HG03378 (cell line): ENCODE data around the gene FAM89B.
A peak's percentile ranks its signal among the peaks of the same experiment; 100 is the strongest.
"Not testable (repeated sequence)": the region's sequence is repeated elsewhere in the genome, so short reads cannot be mapped to it uniquely, and the experiment has no call there.

Experiments used
- ATAC-seq: cut with Tn5 transposase; IDR thresholded peaks from one replicate; pipeline ENCODE4 v1.9.1; 2021; ENCODE audit warnings: mild to moderate bottlenecking, moderate library complexity; ENCODE audit not compliant: unreplicated experiment

Gene FAM89B

DNA sequence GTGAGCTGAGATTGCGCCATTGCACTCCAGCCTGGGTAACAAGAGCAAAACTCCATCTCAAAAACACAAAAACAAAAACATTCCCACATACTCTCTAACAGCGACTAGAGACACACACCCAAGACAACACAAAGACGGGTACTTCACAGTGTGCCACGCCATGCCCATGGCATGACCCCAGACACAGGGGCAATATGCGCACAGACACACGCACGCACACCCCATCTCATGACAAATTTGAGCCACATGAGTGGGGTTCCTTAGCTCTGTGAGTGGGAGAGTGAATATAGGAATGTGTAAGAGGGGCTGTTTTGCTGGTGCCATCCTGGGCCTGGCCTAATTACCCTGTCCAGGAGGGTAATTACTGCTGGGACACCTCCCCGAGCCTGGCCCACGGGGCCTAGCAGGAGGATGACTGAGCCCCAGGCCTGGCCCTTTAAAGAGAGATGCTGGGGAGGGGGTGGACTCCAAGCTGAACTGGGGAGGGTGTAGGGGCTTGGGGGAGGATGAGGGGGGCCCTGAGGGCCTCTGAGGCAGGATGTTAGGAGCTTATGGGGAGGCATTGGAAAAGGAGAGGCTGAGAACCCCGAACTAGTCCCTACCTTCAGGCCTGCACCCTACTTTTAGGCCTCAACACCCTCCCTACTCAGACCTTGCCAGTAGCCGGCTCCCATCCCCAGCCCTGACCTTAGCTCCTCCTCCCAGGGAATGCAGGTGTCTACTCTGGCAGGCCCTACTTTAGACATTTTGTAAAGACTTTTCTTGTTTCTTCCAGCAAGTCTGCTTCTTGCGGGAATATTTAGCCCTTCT is 15.7 kb upstream of the FAM89B start:
- ATAC-seq = no peak

DNA sequence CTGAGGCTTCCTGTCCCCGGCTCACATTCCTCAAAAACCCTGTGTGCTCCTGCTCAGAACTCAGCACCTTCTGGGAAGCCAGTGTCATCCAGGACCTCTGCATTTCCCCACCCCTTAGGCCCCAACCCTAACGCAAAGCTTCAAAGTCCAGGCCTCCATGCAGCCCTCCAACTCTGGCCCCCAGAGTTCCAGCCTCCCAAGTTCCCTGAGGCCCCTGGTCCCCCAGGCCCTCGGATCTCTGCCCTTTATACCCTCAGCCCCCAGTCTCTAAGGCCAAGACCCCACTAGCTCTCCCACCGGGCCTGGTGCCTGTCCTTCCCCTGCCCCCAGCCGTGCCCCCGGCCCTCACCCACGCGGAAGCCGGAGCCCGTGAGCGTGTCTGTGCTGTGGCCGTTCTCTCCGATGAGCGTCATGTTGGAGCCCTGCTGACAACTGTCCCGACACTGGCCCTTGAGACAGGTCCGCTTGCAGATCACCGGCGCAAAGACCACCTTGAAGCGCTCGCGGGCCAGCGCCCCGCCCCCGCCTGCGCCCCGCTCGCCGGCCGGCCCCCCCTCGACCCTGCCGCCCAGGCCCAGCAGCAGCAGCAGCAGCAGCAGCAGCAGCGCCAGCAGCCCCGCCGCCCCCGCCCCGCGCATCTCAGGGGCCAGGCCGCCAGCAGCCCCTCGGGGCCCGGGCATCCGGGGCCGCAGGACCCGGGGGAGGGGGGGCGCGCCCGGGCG is 14.9 kb upstream of the FAM89B start:
- ATAC-seq = no peak

DNA sequence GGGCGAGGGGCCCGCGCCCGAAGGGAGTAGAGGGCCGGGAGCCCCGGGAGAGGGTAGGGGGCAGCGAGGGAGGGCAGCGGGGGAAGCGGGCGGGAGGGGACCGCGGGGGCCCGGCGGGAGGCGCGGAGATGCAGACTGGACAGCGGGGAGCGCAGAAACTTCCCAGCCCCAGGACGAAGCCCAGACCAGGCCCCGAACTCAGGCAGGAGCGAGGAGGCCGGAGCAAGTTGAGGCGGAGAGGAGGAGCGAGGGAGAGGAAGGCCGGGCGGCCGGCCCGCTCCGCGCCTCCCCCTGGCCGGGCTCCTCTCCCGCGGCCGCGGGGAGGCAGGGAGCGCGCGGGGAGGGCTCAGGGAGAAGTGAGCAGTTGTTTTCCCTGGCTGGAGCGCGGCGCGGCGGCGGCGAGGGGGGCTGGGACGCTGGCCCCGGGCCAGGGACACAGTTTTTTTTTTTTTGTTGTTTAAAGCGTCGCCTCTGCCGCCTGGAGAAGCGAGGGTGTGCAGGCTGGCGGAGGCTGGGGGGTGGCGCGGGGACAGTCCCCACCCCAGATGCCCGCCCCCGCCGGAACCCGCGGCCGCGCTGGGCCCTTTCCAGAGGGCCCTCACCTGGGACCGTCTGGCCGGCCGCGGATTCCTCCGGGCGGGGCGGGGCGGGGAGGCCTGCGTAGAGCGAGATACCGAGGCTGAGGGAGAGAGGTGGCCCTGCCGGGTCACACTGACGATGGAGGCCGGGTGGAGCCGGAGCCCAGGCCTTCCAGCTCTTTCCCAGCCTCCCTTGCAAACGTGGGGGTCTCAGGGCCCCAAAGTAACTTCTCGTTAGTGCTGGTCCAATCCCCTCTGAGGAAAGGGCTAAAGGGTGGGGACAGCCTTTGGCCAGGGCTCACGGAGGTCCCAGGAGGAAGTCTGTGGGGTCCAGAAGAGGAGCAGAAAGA is 14.1 kb upstream of the FAM89B start, which contains the start of gene LTBP3:
TSS of gene LTBP3 (minus strand) at position 358 of the 928 bp plus-strand sequence. CDS start 400 bp downstream, outside the sequence.
- no peak for ATAC-seq

DNA sequence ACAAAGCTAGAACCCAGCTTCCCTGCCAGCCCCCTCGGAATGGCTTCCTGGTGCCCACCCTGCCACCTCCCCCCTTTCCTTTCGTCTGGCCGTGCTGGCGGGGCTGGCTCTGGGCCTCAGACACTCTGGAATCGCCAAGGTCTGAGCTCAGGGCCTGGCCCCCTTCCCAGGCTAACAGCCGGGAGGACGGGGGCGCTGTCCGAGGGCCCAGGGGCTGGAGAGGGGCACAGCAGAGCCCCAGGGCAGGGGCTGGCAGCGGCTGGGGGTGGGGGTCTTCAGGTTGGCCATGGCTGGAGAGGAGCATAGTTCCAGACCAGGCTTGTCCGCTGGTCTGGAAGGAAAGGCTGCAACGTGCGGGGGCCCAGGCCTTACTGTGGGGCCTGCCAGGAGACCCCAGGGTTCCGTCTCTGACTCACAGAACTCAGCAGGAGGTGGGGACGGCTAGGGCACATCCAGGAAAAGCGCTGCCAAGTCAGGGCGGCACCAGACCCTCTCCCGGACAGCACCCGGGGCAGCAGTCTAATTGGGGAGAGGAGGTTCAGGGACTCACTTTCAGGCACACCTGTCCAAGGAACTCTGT is 13.3 kb upstream of the FAM89B start:
- ATAC-seq = no peak

DNA sequence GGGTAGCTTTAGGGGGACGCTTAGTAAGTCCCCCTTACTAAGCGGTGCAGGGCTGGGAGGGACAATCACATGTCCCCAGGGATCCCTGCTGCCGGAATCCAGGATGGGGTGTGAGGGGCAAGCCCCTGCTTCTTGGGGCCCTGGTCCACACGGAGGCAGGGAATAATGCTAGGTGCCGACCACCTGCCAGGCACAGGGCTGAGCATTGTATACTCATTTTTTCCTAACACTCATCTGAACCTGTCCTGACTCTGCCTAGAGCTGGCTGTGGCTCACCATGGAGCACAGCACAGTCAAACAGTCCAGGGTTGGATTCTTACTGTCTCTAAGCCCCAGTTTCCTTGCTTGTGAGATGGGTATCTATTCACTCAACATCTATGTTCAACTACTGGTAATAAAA is 12.8 kb upstream of the FAM89B start:
- no peak for ATAC-seq

DNA sequence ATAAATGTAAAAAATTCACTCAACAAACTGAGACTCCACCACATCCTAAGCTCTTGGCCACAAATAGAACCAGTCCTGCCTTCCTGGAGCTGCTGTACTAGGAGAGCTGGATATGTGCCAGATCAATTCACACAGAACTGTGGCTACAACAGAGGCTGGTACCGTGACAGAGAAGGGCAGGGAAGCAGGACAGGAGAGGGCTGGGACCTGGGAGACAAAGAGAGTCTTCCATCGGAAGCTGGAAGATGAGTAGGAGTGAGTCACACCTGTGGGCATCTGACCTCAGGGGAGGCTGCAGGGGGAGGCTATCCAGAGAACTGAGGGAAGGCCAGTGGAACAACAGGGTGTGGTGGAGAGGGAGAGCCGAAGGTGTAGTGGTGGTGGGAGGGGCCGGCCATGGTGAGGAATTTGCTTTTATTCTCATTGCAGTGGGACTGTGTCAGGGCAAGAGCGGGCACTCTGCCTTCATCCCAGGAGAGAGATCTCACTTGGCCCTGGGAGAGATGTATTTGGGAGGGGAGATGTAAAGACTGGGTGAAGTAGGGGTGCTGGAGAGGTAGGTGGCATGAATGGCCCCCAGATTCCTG is 12.3 kb upstream of the FAM89B start:
- ATAC-seq = no peak

DNA sequence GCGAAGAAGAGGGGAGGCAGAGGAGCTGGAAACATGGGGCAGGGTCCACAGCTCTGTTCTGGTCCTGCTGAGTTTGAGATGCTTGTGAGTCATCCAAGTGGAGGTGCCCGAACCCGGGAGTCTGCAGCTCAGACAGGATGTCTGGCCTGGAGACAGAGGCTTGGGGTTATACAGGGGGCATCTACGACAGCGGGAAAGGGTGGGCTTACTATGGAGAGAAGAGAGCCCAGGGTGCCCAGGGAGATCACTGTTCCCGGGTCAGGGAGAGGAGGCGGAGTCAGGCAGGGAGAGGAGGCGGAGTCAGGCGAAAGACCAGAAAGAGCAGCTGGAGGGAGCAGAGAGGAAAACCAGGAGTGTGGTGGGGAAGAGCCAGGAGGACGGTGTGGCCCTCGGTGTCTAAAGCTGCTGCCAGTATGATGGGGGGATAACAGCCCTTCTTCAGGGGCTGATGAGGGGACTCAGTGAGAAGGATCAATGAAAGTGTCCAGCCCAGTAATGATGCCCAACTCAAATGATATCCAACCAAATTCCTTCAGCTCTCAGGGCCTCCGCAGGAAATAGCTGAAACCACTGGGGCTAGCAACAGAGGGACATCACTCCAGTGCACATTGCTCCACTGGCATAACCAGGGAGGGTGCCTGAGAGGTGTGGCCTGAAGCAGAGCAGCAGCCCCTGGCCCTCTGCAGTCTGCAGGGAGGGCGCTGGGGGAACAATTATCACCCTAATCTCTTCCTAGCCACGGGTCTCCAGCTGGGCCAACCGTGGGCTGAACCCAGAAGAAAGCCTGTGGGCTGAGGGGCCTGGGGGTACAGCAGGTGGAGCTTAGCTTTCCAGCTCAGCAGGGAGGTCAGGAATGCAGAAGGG is 11.6 kb upstream of the FAM89B start:
- no peak for ATAC-seq

DNA sequence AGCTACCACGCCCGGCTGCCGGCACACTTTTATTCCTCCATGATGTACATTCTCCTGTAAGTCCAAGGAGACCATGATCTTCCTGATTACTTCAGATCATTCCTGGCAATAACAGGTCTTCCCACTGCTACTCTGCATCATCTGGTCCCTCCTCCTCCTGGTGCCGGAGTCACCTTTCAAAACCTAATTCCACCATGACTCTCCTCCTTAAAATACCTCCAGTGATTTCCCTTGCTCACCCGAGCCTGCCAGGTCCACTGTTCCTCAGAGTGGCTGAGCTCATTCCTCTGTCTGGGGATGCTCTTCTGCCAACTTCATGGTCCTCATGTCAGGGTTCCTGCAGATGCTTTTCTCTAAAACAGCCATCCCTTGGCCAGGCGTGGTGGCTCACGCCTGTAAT is 10.3 kb upstream of the FAM89B start:
- ATAC-seq = no peak

DNA sequence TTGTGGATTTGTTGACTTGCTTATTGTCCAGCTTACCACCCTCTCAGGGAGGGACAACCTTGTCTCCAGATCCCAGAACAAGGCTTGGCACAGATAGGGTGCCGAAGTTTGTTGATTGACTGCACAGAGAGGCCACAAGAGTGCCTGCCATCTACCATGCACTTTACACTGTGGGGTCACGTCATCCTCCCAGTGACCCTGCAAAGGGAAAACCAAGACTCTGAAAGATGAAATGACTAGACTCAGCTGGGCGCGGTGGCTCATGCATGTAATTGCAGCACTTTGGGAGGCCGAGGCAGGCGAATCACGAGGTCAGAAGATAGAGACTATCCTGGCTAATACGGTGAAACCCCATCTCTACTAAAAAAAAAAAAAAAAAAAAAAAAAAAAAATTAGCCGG is 9.6 kb upstream of the FAM89B start:
- no peak for ATAC-seq

DNA sequence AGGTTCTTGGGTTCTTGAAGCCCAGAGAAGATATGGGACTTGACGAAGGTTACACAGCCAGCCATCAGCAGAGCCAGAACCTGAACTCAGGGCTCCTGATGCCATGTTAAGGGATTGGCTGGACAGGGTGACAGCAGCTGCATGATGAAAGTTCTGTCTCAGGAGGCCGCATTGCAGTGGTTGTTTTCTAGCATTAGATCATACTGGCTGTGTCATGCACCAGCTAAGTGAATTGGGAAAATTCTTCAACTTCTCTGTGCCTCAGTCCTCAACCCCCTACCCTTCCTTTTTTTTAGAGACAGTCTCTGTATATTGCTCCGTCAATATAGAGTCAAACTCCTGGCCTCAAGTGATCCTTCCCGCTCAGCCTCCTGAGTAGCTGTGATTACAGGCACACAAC is 8.7 kb upstream of the FAM89B start:
- no peak for ATAC-seq

DNA sequence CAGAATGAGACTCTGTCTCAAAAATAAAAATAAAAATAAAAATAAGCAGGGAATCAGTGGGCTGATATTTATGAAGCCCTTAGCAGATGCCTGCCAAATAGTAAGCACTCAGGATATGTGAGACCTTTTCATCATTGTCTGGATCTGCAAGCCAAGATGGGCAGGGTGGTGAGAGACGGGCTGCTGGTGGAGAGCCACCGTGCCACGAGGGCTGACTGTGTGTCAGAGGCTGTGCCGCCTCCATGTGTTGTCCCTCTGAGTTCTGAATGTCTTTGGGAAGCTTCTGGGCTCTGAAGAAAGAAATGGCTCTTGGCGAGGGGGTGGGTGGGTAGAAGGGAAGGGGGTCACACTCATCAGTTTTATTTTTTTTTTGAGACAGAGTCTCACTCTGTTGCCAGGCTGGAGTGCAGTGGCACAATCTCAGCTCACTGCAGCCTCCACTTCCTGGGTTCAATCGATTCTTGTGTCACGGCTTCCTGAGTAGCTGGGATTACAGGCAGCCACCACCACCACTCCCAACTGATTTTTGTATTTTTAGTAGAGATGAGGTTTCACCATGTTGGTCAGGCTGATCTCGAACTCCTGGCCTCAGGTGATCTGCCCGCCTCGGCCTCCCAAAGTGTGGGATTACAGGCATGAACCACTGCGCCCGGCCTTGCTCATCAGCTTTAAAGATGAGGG is 7.3 kb upstream of the FAM89B start:
- ATAC-seq = not testable (repeated sequence)

DNA sequence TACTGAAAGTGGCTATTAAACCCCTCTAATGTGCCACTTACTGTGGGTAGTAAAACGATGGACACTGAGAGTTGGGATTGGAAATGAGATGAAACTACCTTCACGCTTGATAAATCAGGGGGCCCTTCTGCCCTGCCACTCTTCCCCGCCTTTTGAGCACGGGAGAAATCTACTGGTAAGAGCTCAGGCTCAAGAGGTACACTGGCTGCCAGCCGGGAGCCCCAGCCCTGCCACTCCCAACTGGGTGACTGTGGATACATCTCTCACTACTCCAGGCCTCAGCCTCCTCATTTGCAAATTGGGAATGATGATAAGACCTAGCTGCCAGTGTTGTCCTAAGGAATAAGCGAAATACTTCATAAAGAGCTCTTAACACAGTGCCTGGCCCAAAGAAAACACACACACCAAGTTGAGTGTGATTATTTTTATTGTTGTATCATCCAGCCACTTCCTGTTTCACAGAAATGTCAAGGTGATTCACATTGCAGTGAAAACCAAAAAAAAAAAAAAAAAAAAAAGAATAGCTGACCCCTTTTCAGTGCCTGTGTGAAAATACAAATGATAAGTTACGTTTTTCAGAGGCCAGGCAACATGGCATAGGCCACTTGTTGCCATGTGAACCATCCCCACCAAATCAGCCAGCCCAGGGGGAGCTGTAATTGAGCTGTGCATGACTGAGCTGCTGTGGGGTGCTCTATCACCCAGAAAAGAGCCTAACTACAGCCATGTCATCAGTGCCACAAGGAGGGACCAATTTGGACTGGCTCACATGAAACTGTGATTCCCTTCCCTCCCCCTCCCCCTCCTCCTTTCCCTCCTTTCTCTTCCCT is 6.5 kb upstream of the FAM89B start:
- no peak for ATAC-seq

DNA sequence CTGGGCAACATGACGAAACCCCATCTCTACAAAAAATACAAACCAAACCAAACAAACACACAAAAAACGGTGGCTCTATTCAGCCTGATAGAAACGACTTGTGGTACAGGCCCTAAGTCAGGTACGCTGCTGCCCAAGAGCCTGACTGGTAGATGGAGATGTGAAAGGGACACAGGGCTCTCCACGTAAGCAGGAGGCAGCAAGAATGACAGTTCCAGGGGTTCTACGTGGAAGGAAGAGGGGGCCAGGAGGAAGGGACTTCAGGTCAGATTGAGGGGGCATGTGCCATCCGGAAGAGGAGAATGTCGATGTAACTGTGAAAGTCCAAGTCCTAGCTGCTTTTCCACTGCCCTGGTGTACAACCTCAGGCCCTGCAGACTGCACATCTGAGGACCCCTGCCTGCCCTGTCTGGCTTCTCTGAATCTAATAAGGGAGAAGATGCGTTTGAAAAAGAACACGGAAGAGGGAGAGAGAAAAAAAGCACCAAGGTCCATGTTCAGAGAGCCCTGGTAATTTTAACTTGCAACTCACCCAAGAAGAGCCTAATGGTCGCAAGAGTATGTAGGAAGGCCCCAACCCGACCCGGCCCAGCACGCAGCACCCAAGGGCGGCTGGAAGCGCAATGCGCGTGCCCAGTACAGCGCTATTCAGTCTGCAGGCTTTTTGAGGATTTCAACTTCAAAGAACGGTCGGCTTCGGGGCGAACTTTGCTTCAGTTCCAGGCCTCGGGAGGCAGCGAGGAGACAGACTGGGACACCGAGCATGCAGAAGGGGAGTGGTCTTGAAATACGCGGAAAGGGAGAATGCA is 3.0 kb upstream of the FAM89B start:
- peak; percentile 2 for ATAC-seq

DNA sequence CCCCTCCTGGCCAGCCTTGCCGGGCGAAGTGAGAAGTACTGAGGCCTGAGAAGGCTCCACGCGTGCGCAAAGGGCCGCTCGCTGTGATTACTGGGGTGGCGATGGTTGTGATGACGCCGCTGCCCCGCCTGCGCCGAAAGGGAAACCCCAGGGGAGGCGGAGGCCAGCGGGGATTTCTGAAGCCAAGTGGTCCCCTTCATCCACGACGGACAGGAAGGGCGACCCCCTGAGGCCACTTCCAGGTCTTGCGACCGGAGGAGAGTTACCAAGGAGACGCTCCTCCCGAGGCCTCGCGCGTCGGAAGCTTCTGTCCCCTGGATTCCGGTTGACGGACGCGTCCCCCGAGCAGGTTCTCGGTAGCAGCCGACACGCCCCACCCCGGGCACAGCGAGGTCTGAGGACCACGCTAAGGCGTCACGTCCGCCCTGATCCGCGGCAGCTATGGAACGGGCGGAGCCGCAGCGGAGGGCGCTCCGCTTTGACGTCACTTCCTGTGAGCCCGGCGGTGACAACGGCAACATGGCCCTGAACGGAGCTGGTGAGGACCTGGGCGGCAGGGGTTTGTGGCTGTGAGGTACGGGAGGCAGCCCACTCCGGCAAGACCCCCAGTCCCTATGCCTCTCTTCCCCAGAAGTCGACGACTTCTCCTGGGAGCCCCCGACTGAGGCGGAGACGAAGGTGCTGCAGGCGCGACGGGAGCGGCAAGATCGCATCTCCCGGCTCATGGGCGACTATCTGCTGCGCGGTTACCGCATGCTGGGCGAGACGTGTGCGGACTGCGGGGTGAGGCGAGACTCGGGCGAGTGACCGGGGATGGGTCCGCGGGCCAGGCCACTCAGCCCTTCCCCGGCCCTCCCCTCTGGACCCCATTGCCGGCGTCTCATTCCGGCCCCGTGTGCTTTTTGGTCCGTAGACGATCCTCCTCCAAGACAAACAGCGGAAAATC is 2.1 kb upstream of the FAM89B start, which contains the start of gene ZNRD2:
TSS of gene ZNRD2 (plus strand) at position 505 of the 946 bp plus-strand sequence. CDS start at position 520, 15 bp downstream.
- ATAC-seq = peak; percentile 58

DNA sequence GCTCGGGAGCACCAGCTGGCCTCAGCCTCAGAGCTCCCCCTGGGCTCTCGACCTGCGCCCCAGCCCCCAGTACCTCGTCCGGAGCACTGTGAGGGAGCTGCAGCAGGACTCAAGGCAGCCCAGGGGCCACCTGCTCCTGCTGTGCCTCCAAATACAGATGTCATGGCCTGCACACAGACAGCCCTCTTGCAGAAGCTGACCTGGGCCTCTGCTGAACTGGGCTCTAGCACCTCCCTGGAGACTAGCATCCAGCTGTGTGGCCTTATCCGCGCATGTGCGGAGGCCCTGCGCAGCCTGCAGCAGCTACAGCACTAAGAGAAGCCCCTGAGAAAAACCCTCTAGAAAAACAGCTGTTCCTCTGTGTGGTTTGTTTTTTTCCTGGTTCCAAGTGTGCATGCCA is 918 bp upstream of the FAM89B start:
- ATAC-seq = no peak

DNA sequence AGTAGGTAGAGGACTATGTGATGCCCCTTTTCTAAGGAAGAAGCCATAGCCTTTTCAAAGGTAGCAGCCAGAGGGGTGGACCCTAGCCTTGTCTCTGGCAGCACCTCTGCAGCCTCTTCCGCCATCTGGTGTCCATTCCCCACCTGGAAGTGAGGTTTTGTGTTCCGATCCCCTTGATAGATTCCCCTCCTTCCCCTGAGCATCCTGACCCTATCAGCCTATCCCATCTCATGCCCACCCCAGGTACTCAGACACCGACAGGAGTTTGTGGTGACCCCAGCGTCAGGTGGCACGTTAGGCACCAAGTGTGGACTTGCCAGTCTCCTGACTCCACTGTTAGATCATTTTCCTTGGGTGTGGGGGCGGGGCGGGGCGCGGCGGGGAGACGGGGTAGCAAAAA is 398 bp upstream of the FAM89B start:
- ATAC-seq = no peak
